K562 (cell line): ENCODE measurements around the gene PPOX. TPM values are rescaled to one million over a fixed set of nuclear protein-coding genes. Genes with fewer than 3 reads are reported as not detected.

ENCODE experiments used
- ARNT ChIP-seq, 2 experiments: fragments of 450-650 bp; IDR thresholded peaks; 2 replicates each; pipeline ENCODE4 v1.6.1; 2016; ENCODE audit warnings: mild to moderate bottlenecking in 1 of 2
- CEBPG ChIP-seq, 3 experiments: fragments of 200-800 bp in 1 of 3; sonication (Bioruptor generic) in 1 of 3; sonication (generic) in 1 of 3; formaldehyde crosslinking in 1 of 3; IDR thresholded peaks in 2 of 3; conservative IDR thresholded peaks in 1 of 3; 2 replicates each; pipeline versions ENCODE4 v1.6.1 to v1.8.0; 2016 to 2022; ENCODE audit warnings: missing compliant biosample characterization in 2 of 3, missing genetic modification characterization in 2 of 3, mild to moderate bottlenecking in 1 of 3, missing genetic modification reagents in 1 of 3
- CHD1 ChIP-seq: fragments of 200-600 bp; sonication (generic); IDR thresholded peaks from one replicate; pipeline ENCODE4 v1.6.1; 2012; ENCODE audit warnings: mild to moderate bottlenecking, moderate library complexity, low read length, inconsistent platforms
- ELF4 ChIP-seq: fragments of 450-650 bp; formaldehyde crosslinking; IDR thresholded peaks from 2 replicates; pipeline ENCODE4 v1.4.0; 2022; ENCODE audit warnings: missing genetic modification characterization
- ETV5 ChIP-seq: sonication (generic); formaldehyde crosslinking; IDR thresholded peaks from 2 replicates; pipeline ENCODE4 v1.4.0; 2020; ENCODE audit warnings: low read depth, mild to moderate bottlenecking, missing genetic modification reagents
- GABPB2 ChIP-seq: fragments of 250-450 bp; sonication (Bioruptor Pico); conservative IDR thresholded peaks from 2 replicates; pipeline ENCODE4 v1.5.1; 2021; ENCODE audit warnings: mild to moderate bottlenecking
- KDM5B ChIP-seq: fragments of 200-600 bp; sonication (generic); IDR thresholded peaks from 2 replicates; pipeline ENCODE4 v1.6.1; 2012; ENCODE audit warnings: low read depth, mild to moderate bottlenecking, moderate library complexity, low read length, control low read depth, inconsistent platforms; ENCODE audit not compliant: insufficient replicate concordance
- NFIC ChIP-seq: fragments of 450-650 bp; IDR thresholded peaks from 2 replicates; pipeline ENCODE4 v1.6.1; 2017; ENCODE audit warnings: mild to moderate bottlenecking, inconsistent platforms
- POLR2AphosphoS2 ChIP-seq: IDR thresholded peaks from 2 replicates; pipeline ENCODE4 v1.6.1; 2012; ENCODE audit warnings: low read length, improper control_type of control experiment
- SOX6 ChIP-seq: fragments of 450-650 bp; IDR thresholded peaks from 2 replicates; pipeline ENCODE4 v1.6.1; 2014; ENCODE audit warnings: mild to moderate bottlenecking
- SRF ChIP-seq, 2 experiments: fragments of 250-450, 450-650 bp in 1 of 2; sonication (Bioruptor Pico) in 1 of 2; sonication (generic) in 1 of 2; formaldehyde crosslinking; IDR thresholded peaks; 2 replicates each; pipeline versions ENCODE4 v1.5.0 to v1.5.1; 2020 to 2022; ENCODE audit warnings: mild to moderate bottlenecking in 1 of 2, missing genetic modification reagents in 1 of 2
- TCF3 ChIP-seq: sonication (generic); formaldehyde crosslinking; IDR thresholded peaks from 2 replicates; pipeline ENCODE4 v1.4.0; 2020; ENCODE audit warnings: mild to moderate bottlenecking, missing genetic modification reagents
- THRAP3 ChIP-seq: fragments of 450-650 bp; IDR thresholded peaks from 2 replicates; pipeline ENCODE4 v1.6.1; 2016; ENCODE audit warnings: mild to moderate bottlenecking, inconsistent platforms, borderline replicate concordance
- XRCC4 ChIP-seq: IDR thresholded peaks from one replicate; pipeline ENCODE4 v1.6.1; 2011; ENCODE audit not compliant: insufficient read depth, insufficient read length; ENCODE audit errors: extremely low read depth
- ZFP1 ChIP-seq: fragments of 450-650 bp; formaldehyde crosslinking; IDR thresholded peaks from 2 replicates; pipeline ENCODE4 v1.4.0; 2020; ENCODE audit warnings: mild to moderate bottlenecking, mixed read lengths
- ZNF146 ChIP-seq: IDR thresholded peaks from one replicate; pipeline ENCODE4 v1.6.1; 2018; ENCODE audit warnings: missing compliant biosample characterization; ENCODE audit not compliant: unreplicated experiment
- polyA plus RNA-seq, 8 experiments: library from polyadenylated mRNA; depleted of rRNA in 4 of 8; stranded (reverse) in 5 of 8; unstranded in 3 of 8; fragments of >200 nt; fragmentation: Nextera tagmentation in 2 of 8; fragmentation: Illumina TruSeq in 1 of 8; extraction: Ambion mirVana in 2 of 8; extraction: Trizol in 1 of 8; gene quantifications; 2 replicates each; pipeline versions ENCODE4 v1.2.1 to v1.2.3, GENCODE V29; 2011 to 2014; ENCODE audit warnings: inconsistent platforms in 1 of 8, missing spikeins in 1 of 8
- total RNA-seq, 7 experiments: library from RNA; depleted of rRNA in 6 of 7; stranded (reverse); fragments of >200 nt in 6 of 7; fragmentation: Illumina TruSeq in 2 of 7; extraction: Trizol in 2 of 7; gene quantifications; 2 replicates each; pipeline versions ENCODE4 v1.2.1 to v1.2.3, GENCODE V29; 2011 to 2021; ENCODE audit warnings: low replicate concordance in 1 of 7
- TF ChIP-seq, protein P1 (sequence below): fragments of 450-650 bp; formaldehyde crosslinking; IDR thresholded peaks from 2 replicates; pipeline ENCODE4 v1.4.0; 2020; ENCODE audit warnings: mild to moderate bottlenecking, moderate library complexity
- TF ChIP-seq, protein P2 (sequence below): fragments of 250-450 bp; sonication (Bioruptor Pico); IDR thresholded peaks from 2 replicates; pipeline ENCODE4 v1.4.0; 2020; ENCODE audit warnings: mild to moderate bottlenecking, moderate library complexity
- TF ChIP-seq, protein P3 (sequence below): sonication (generic); formaldehyde crosslinking; IDR thresholded peaks from 2 replicates; pipeline ENCODE4 v1.5.0; 2020; ENCODE audit warnings: missing genetic modification reagents
- TF ChIP-seq, protein P4 (sequence below): sonication (generic); formaldehyde crosslinking; IDR thresholded peaks from 2 replicates; pipeline ENCODE4 v1.8.0; 2022; ENCODE audit warnings: missing genetic modification reagents, mild to moderate bottlenecking, borderline replicate concordance

Gene PPOX
- total and polyA plus RNA-seq, 9 of the 15 experiments (the other 6 are each of a cell fraction or from before 2014, with no cell fraction given): 17.0 to 57.1 (median 38.9) TPM

DNA sequence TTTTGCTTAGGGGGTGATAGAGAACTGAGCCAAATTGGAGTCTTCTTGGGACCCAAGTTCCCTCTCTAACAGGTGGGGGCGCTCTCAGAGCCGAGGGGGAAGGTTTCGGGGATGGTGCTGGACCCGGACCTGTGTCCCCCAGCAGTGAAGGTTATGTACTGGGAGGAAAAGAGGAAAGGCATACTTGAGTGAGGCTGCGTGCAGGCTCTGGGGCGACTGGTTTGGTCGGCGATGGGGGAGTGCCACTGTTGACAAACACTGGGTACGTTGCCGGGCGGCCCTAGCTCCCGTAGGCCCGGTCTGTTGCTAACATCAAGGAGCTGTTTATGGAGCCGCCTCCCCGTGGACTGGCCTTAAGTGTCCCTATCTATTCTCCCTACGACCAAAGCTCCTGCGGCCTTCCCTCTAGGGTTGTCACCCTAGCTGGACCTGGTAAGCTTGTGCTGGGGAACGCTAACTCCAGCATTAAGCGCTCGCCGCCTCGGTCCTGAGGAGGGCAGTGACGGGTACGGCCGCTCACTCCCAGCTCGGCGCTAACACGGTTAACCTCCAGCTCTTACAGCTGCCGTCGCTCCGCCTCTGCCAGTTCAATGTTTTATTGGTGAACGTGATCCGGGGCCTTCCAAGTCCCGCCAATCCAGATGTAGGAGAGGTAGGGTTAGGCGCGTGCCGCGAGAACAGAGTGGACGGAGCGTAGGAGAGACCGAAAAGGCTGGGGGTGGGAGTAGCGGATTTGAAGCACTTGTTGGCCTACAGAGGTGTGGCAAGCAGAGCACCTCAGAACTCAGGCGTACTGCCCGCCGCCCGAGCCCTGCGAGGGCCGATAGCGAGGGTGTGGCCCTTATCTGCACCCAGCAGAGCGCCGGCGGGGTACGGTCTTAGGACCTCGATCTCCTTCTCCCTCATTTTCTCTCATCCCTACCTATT, at the start of gene PPOX (continued):
- 0 out of 2 replicates have a peak, but pooled peaks have one; percentile 37 for TF ChIP-seq ELF4 (CRISPR knock-in tag)
- peak; percentile 100 for TF ChIP-seq TCF3 (CRISPR knock-in tag)
- TF ChIP-seq, protein P1, sequence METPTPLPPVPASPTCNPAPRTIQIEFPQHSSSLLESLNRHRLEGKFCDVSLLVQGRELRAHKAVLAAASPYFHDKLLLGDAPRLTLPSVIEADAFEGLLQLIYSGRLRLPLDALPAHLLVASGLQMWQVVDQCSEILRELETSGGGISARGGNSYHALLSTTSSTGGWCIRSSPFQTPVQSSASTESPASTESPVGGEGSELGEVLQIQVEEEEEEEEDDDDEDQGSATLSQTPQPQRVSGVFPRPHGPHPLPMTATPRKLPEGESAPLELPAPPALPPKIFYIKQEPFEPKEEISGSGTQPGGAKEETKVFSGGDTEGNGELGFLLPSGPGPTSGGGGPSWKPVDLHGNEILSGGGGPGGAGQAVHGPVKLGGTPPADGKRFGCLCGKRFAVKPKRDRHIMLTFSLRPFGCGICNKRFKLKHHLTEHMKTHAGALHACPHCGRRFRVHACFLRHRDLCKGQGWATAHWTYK: peak; percentile 56
- peak; percentile 97 for TF ChIP-seq SOX6
- peak; percentile 65 for TF ChIP-seq ETV5 (CRISPR knock-in tag)
- 0 out of 2 replicates have a peak, but pooled peaks have one; percentile 3 for TF ChIP-seq ZFP1
- peak; percentile 79; the same call in 1 of the 2 replicates for TF ChIP-seq POLR2AphosphoS2
- TF ChIP-seq GABPB2: no peak
- TF ChIP-seq, protein P2, sequence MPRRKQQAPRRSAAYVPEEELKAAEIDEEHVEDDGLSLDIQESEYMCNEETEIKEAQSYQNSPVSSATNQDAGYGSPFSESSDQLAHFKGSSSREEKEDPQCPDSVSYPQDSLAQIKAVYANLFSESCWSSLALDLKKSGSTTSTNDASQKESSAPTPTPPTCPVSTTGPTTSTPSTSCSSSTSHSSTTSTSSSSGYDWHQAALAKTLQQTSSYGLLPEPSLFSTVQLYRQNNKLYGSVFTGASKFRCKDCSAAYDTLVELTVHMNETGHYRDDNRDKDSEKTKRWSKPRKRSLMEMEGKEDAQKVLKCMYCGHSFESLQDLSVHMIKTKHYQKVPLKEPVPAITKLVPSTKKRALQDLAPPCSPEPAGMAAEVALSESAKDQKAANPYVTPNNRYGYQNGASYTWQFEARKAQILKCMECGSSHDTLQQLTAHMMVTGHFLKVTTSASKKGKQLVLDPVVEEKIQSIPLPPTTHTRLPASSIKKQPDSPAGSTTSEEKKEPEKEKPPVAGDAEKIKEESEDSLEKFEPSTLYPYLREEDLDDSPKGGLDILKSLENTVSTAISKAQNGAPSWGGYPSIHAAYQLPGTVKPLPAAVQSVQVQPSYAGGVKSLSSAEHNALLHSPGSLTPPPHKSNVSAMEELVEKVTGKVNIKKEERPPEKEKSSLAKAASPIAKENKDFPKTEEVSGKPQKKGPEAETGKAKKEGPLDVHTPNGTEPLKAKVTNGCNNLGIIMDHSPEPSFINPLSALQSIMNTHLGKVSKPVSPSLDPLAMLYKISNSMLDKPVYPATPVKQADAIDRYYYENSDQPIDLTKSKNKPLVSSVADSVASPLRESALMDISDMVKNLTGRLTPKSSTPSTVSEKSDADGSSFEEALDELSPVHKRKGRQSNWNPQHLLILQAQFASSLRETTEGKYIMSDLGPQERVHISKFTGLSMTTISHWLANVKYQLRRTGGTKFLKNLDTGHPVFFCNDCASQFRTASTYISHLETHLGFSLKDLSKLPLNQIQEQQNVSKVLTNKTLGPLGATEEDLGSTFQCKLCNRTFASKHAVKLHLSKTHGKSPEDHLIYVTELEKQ (CRISPR knock-in tag): no peak
- peak; percentile 93 for TF ChIP-seq NFIC
- TF ChIP-seq XRCC4: no peak
- peak; percentile 92 for TF ChIP-seq KDM5B
- TF ChIP-seq CHD1: peak; percentile 90
- peak in 1 of 2 experiments; percentile 69; a peak in 1 of 4 replicates for TF ChIP-seq SRF (CRISPR knock-in tag; IDR thresholded peaks at IDR 0.05)
- peak; percentile 52; the same call in 1 of the 2 replicates for TF ChIP-seq CEBPG (CRISPR knock-in tag; IDR thresholded peaks at IDR 0.05)
- TF ChIP-seq CEBPG (tag; conservative IDR thresholded peaks at IDR 0.05 in 1 of 2, IDR thresholded peaks at IDR 0.05 in 1 of 2): no peak
- TF ChIP-seq, protein P3, sequence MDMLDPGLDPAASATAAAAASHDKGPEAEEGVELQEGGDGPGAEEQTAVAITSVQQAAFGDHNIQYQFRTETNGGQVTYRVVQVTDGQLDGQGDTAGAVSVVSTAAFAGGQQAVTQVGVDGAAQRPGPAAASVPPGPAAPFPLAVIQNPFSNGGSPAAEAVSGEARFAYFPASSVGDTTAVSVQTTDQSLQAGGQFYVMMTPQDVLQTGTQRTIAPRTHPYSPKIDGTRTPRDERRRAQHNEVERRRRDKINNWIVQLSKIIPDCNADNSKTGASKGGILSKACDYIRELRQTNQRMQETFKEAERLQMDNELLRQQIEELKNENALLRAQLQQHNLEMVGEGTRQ (CRISPR knock-in tag): peak; percentile 51
- peak; percentile 22 to 79; a peak in 1 of 4 replicates for TF ChIP-seq ARNT (IDR thresholded peaks at IDR 0.05)
- 0 out of 2 replicates have a peak, but pooled peaks have one; percentile 62 for TF ChIP-seq THRAP3
- no peak for TF ChIP-seq ZNF146 (CRISPR knock-in tag)
- TF ChIP-seq, protein P4, sequence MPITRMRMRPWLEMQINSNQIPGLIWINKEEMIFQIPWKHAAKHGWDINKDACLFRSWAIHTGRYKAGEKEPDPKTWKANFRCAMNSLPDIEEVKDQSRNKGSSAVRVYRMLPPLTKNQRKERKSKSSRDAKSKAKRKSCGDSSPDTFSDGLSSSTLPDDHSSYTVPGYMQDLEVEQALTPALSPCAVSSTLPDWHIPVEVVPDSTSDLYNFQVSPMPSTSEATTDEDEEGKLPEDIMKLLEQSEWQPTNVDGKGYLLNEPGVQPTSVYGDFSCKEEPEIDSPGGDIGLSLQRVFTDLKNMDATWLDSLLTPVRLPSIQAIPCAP (CRISPR knock-in tag): no peak
